ENCODE data around the gene PRSS2.
"Not testable (repeated sequence)": the region's sequence is repeated elsewhere in the genome, so short reads cannot be mapped to it uniquely, and the experiment has no call there.

PRSS2 gene

GRCh38 chr7:142750321-142750938 is 20.3 kb upstream of the PRSS2 start:
- H4K12ac ChIP-seq (ENCODE audit: low read depth, low read length) = no peak overlapping the region
- DNase-seq = no peak
- no peak overlapping the region for H4K8ac ChIP-seq (ENCODE audit: low read depth, low read length)
- no peak overlapping the region for H2AFZ ChIP-seq (ENCODE audit: insufficient read depth, low read length, poor library complexity)
- WGBS (ENCODE audit: extremely low coverage, insufficient coverage, insufficient read length) = no CpG with 5 or more reads among the region's 9 CpGs
- H3K9me3 ChIP-seq (ENCODE audit: insufficient read depth, low read depth, low read length) = peaks cover 5% of the 10 kb centered on the region
- no peak overlapping the region for H3K9ac ChIP-seq (ENCODE audit: low read length)
- H3K23ac ChIP-seq (ENCODE audit: low read length) = no peak overlapping the region
- H3K79me2 ChIP-seq (ENCODE audit: control insufficient read depth, insufficient read depth, low read length, poor library complexity) = no peaks in the 10 kb centered on the region
- no peaks in the 10 kb centered on the region for H3K4me1 ChIP-seq (ENCODE audit: control insufficient read depth in 1 of 2, insufficient read depth in 2 of 2, low read length in 2 of 2)
- no peak overlapping the region for H2BK120ac ChIP-seq (ENCODE audit: insufficient read depth, low read length, poor library complexity)
- no peaks in the 10 kb centered on the region for H3K27me3 ChIP-seq (ENCODE audit: insufficient read depth, low read length)
- H3K27ac ChIP-seq (ENCODE audit: low read depth, low read length) = no peak overlapping the region
- no peak overlapping the region for H2BK5ac ChIP-seq (ENCODE audit: low read depth, low read length, poor library complexity)
- no peak overlapping the region for H2BK12ac ChIP-seq (ENCODE audit: low read length)
- no peak overlapping the region for H2AK5ac ChIP-seq (ENCODE audit: low read length)
- no peaks in the 10 kb centered on the region for H3K36me3 ChIP-seq (ENCODE audit: control insufficient read depth in 1 of 2, insufficient read depth in 2 of 2, low read length in 2 of 2)
- H4K91ac ChIP-seq (ENCODE audit: low read depth, low read length) = no peak overlapping the region
- H3K18ac ChIP-seq (ENCODE audit: low read length) = no peak overlapping the region
- no peak overlapping the region for H3K4me3 ChIP-seq (ENCODE audit: low read depth, low read length)
- no peak overlapping the region for H3K14ac ChIP-seq (ENCODE audit: low read length)
- H3K4ac ChIP-seq (ENCODE audit: low read depth, low read length) = no peak overlapping the region
- H3K79me1 ChIP-seq (ENCODE audit: low read length) = no peaks in the 10 kb centered on the region
- no peak overlapping the region for H3K4me2 ChIP-seq (ENCODE audit: low read length)

GRCh38 chr7:142751526-142752175 is 19.1 kb upstream of the PRSS2 start:
- not testable (repeated sequence) for H3K79me2 ChIP-seq (ENCODE audit: control insufficient read depth, insufficient read depth, low read length, poor library complexity)

GRCh38 chr7:142752376-142753225 is 18.2 kb upstream of the PRSS2 start:
- Histone ChIP-seq H4K91ac (ENCODE audit: low read depth, low read length) (no peak overlapping the region), H4K12ac (ENCODE audit: low read depth, low read length) (no peak overlapping the region), H2BK5ac (ENCODE audit: low read depth, low read length, poor library complexity) (no peak overlapping the region), H4K8ac (ENCODE audit: low read depth, low read length) (no peak overlapping the region), H3K36me3 (ENCODE audit: control insufficient read depth in 1 of 2, insufficient read depth in 2 of 2, low read length in 2 of 2) (no peaks in the 10 kb centered on the region), H2AFZ (ENCODE audit: insufficient read depth, low read length, poor library complexity) (no peak overlapping the region), H3K4ac (ENCODE audit: low read depth, low read length) (no peak overlapping the region), H3K4me1 (ENCODE audit: control insufficient read depth in 1 of 2, insufficient read depth in 2 of 2, low read length in 2 of 2) (no peaks in the 10 kb centered on the region), H2AK5ac (ENCODE audit: low read length) (no peak overlapping the region), H3K9ac (ENCODE audit: low read length) (no peak overlapping the region), H3K23ac (ENCODE audit: low read length) (no peak overlapping the region), H2BK120ac (ENCODE audit: insufficient read depth, low read length, poor library complexity) (no peak overlapping the region), H3K79me1 (ENCODE audit: low read length) (no peaks in the 10 kb centered on the region), H2BK12ac (ENCODE audit: low read length) (no peak overlapping the region), H3K4me2 (ENCODE audit: low read length) (no peak overlapping the region), H3K27me3 (ENCODE audit: insufficient read depth, low read length) (no peaks in the 10 kb centered on the region), H3K18ac (ENCODE audit: low read length) (no peak overlapping the region), H3K14ac (ENCODE audit: low read length) (no peak overlapping the region), H3K9me3 (ENCODE audit: insufficient read depth, low read depth, low read length) (peaks cover 5% of the 10 kb centered on the region), H3K27ac (ENCODE audit: low read depth, low read length) (no peak overlapping the region), H3K4me3 (ENCODE audit: low read depth, low read length) (no peak overlapping the region), H3K79me2 (ENCODE audit: control insufficient read depth, insufficient read depth, low read length, poor library complexity) (no peaks in the 10 kb centered on the region)
- no peak for DNase-seq
- WGBS (ENCODE audit: extremely low coverage, insufficient coverage, insufficient read length) = no CpG with 5 or more reads among the region's 3 CpGs

More at GRCh38 chr7:142751526-142752175, 19.1 kb upstream of the PRSS2 start:
- H3K23ac ChIP-seq (ENCODE audit: low read length); H3K27me3 ChIP-seq (ENCODE audit: insufficient read depth, low read length); H2AFZ ChIP-seq (ENCODE audit: insufficient read depth, low read length, poor library complexity); H4K12ac ChIP-seq (ENCODE audit: low read depth, low read length); H4K8ac ChIP-seq (ENCODE audit: low read depth, low read length); H3K27ac ChIP-seq (ENCODE audit: low read depth, low read length); H3K4me3 ChIP-seq (ENCODE audit: low read depth, low read length); H3K14ac ChIP-seq (ENCODE audit: low read length); H3K79me1 ChIP-seq (ENCODE audit: low read length); DNase-seq; H3K36me3 ChIP-seq (ENCODE audit: control insufficient read depth in 1 of 2, insufficient read depth in 2 of 2, low read length in 2 of 2); H3K4me1 ChIP-seq (ENCODE audit: control insufficient read depth in 1 of 2, insufficient read depth in 2 of 2, low read length in 2 of 2); H4K91ac ChIP-seq (ENCODE audit: low read depth, low read length); H3K4me2 ChIP-seq (ENCODE audit: low read length); H2BK120ac ChIP-seq (ENCODE audit: insufficient read depth, low read length, poor library complexity); H2BK5ac ChIP-seq (ENCODE audit: low read depth, low read length, poor library complexity); H3K4ac ChIP-seq (ENCODE audit: low read depth, low read length); H2BK12ac ChIP-seq (ENCODE audit: low read length); H2AK5ac ChIP-seq (ENCODE audit: low read length); H3K9ac ChIP-seq (ENCODE audit: low read length); H3K9me3 ChIP-seq (ENCODE audit: insufficient read depth, low read depth, low read length); H3K18ac ChIP-seq (ENCODE audit: low read length): not testable (repeated sequence)
- no CpG with 5 or more reads among the region's 14 CpGs for WGBS (ENCODE audit: extremely low coverage, insufficient coverage, insufficient read length)

GRCh38 chr7:142753366-142753765 is 17.4 kb upstream of the PRSS2 start:
- no peak overlapping the region for H3K4ac ChIP-seq (ENCODE audit: low read depth, low read length)
- H2AFZ ChIP-seq (ENCODE audit: insufficient read depth, low read length, poor library complexity) = no peak overlapping the region
- no peak overlapping the region for H3K4me3 ChIP-seq (ENCODE audit: low read depth, low read length)
- no peak overlapping the region for H3K9ac ChIP-seq (ENCODE audit: low read length)
- no peak overlapping the region for H3K4me2 ChIP-seq (ENCODE audit: low read length)
- no peak overlapping the region for H3K27ac ChIP-seq (ENCODE audit: low read depth, low read length)
- H4K91ac ChIP-seq (ENCODE audit: low read depth, low read length) = no peak overlapping the region
- WGBS (ENCODE audit: extremely low coverage, insufficient coverage, insufficient read length) = no CpG with 5 or more reads among the region's 8 CpGs
- H3K23ac ChIP-seq (ENCODE audit: low read length) = no peak overlapping the region
- peaks cover 5% of the 10 kb centered on the region for H3K9me3 ChIP-seq (ENCODE audit: insufficient read depth, low read depth, low read length)
- H3K4me1 ChIP-seq (ENCODE audit: control insufficient read depth in 1 of 2, insufficient read depth in 2 of 2, low read length in 2 of 2) = no peaks in the 10 kb centered on the region
- H3K18ac ChIP-seq (ENCODE audit: low read length) = no peak overlapping the region
- H3K79me2 ChIP-seq (ENCODE audit: control insufficient read depth, insufficient read depth, low read length, poor library complexity) = no peaks in the 10 kb centered on the region
- no peaks in the 10 kb centered on the region for H3K27me3 ChIP-seq (ENCODE audit: insufficient read depth, low read length)
- no peak overlapping the region for H2AK5ac ChIP-seq (ENCODE audit: low read length)
- H3K79me1 ChIP-seq (ENCODE audit: low read length) = no peaks in the 10 kb centered on the region
- no peak for DNase-seq
- no peaks in the 10 kb centered on the region for H3K36me3 ChIP-seq (ENCODE audit: control insufficient read depth in 1 of 2, insufficient read depth in 2 of 2, low read length in 2 of 2)
- H2BK12ac ChIP-seq (ENCODE audit: low read length) = no peak overlapping the region
- no peak overlapping the region for H4K12ac ChIP-seq (ENCODE audit: low read depth, low read length)
- H2BK5ac ChIP-seq (ENCODE audit: low read depth, low read length, poor library complexity) = no peak overlapping the region
- H3K14ac ChIP-seq (ENCODE audit: low read length) = no peak overlapping the region
- H4K8ac ChIP-seq (ENCODE audit: low read depth, low read length) = no peak overlapping the region
- H2BK120ac ChIP-seq (ENCODE audit: insufficient read depth, low read length, poor library complexity) = no peak overlapping the region

Measured in trophoblast cell (in vitro differentiated cells and primary cell).